PFSK-1 (cell line): ENCODE measurements around the gene OPCML.

Experiments
- FOXP2 ChIP-seq: optimal IDR thresholded peaks from 2 replicates; pipeline ENCODE3; 2011; ENCODE audit warnings: borderline replicate concordance, control low read depth, inconsistent platforms; ENCODE audit not compliant: insufficient read depth; ENCODE audit errors: extremely low read length, extremely low read depth
- POLR2AphosphoS5 ChIP-seq: IDR thresholded peaks from 2 replicates; pipeline ENCODE4 v1.6.1; 2012; ENCODE audit warnings: low read depth, mild to moderate bottlenecking, control low read depth, low read length, moderate library complexity
- SIN3A ChIP-seq: IDR thresholded peaks from 2 replicates; pipeline ENCODE4 v1.6.1; 2012; ENCODE audit warnings: mild to moderate bottlenecking, low read length, moderate library complexity, borderline replicate concordance; ENCODE audit not compliant: insufficient read depth
- TAF1 ChIP-seq: IDR thresholded peaks from 2 replicates; pipeline ENCODE4 v1.6.1; 2012; ENCODE audit warnings: low read length, control low read depth, borderline replicate concordance; ENCODE audit not compliant: insufficient read depth
- TF ChIP-seq, protein P1 (sequence below), 2 experiments: IDR thresholded peaks; 2 replicates each; pipeline versions ENCODE4 v1.6.1 to v1.8.0; 2011 to 2012; ENCODE audit warnings: low read depth in 2 of 2, low read length in 2 of 2, control low read depth in 1 of 2, inconsistent platforms in 1 of 2, mild to moderate bottlenecking in 1 of 2, moderate library complexity in 1 of 2; ENCODE audit not compliant: insufficient read depth in 1 of 2

OPCML gene

DNA sequence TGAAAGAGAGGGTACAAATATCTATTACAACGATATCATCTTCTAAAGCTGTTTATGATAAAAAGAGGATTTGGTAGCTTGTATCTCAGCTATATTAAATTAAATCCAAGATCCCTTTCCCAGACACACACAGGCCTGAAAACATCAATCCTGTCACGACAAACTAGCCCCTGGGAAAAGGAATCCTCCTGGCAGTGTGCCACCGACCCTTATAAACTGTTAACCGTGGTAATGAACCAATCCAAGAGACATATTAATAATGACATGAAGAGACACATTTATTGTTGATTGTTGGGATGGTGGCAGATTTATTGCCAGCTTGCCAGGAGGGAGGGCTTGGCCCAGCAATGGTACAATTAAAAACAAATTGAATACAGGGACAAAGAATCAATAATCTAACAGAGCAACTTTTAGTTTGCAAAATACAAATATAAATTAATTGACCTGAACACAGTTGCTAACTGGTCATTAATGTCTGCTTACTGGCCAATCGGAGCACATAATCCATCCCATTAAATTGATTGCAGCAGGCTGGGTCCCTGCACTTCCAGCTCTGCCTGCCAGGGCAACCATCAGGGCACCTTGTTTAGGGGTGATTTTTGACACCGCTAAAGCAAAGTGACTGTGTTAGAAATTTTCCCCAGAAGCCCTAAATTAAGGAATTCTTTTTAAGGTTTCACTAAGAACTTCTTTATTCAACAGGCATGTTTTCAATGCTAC, 887.6 kb downstream of the OPCML start:
- TF ChIP-seq TAF1: no peak
- TF ChIP-seq, protein P1, sequence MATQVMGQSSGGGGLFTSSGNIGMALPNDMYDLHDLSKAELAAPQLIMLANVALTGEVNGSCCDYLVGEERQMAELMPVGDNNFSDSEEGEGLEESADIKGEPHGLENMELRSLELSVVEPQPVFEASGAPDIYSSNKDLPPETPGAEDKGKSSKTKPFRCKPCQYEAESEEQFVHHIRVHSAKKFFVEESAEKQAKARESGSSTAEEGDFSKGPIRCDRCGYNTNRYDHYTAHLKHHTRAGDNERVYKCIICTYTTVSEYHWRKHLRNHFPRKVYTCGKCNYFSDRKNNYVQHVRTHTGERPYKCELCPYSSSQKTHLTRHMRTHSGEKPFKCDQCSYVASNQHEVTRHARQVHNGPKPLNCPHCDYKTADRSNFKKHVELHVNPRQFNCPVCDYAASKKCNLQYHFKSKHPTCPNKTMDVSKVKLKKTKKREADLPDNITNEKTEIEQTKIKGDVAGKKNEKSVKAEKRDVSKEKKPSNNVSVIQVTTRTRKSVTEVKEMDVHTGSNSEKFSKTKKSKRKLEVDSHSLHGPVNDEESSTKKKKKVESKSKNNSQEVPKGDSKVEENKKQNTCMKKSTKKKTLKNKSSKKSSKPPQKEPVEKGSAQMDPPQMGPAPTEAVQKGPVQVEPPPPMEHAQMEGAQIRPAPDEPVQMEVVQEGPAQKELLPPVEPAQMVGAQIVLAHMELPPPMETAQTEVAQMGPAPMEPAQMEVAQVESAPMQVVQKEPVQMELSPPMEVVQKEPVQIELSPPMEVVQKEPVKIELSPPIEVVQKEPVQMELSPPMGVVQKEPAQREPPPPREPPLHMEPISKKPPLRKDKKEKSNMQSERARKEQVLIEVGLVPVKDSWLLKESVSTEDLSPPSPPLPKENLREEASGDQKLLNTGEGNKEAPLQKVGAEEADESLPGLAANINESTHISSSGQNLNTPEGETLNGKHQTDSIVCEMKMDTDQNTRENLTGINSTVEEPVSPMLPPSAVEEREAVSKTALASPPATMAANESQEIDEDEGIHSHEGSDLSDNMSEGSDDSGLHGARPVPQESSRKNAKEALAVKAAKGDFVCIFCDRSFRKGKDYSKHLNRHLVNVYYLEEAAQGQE (IDR thresholded peaks at IDR 0.05; ENCODE audit: insufficient read depth in 1 of 2, low read depth in 2 of 2, low read length in 2 of 2): no peak
- no peak for TF ChIP-seq SIN3A
- TF ChIP-seq FOXP2: no peak
- TF ChIP-seq POLR2AphosphoS5: no peak

DNA sequence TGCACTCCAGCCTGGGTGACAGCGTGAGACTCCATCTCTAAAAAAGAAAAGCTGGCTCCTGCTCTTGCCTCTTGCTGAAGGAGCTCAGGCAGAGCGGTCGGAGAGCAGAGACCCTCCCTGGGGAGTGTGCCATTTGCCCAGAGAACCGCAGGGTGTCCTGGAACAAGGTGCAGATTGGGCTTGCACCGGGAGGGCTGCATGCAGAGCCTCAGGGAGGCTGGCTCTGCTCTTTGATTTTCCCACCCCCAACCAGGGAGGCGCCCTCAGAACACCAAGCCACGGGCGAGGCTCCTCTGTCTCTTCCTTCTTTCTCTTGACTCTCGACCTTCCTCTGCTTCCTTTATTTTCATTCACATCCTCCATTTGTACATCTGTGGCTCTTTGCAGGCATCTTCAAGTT, 889.1 kb downstream of the OPCML start:
- TF ChIP-seq TAF1 (no peak), POLR2AphosphoS5 (no peak), FOXP2 (no peak), SIN3A (no peak)
- TF ChIP-seq, protein P1 (IDR thresholded peaks at IDR 0.05; ENCODE audit: insufficient read depth in 1 of 2, low read depth in 2 of 2, low read length in 2 of 2): no peak

DNA sequence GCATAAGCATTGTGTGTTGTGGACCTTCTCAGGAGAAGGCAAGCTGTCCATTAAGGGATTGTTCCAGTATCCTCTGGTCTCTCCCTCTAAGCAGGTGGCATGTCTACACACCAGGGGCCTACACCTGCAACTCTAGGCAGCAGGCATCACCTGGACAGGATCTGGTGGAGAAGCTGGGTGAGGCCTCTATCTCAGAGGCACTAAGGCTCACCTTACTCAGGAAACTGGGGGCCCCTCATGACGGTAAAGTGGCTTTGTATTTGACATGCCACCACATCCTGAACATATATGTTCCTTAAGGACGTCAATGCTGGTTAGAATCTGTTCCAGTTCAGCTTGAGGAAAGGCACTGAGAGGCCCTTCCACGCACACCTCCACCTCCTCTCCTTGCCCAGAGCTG, 891.3 kb downstream of the OPCML start:
- no peak for TF ChIP-seq SIN3A
- TF ChIP-seq, protein P1 (IDR thresholded peaks at IDR 0.05; ENCODE audit: insufficient read depth in 1 of 2, low read depth in 2 of 2, low read length in 2 of 2): no peak
- TF ChIP-seq TAF1: no peak
- TF ChIP-seq FOXP2: no peak
- no peak for TF ChIP-seq POLR2AphosphoS5

DNA sequence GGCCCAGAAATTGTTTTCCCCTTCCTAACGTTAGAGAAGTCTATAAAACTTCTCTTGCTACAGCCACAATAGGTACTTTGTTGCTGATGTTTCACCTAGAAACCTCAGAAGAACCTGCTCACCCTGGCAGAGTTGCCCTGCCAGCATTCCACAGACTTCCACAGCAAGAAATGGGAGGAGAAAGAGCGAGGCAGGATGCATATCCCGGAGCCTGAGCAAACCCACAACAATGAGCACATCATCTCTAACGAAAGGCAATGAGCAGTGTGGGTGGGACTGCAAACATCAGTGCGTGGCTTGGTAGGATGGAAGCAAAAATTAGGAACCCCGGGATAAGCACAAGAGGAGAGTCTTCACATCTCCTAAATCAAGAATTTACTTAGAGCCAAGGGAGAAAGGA, 892.3 kb downstream of the OPCML start:
- TF ChIP-seq FOXP2 (no peak), POLR2AphosphoS5 (no peak), SIN3A (no peak), TAF1 (no peak)
- TF ChIP-seq, protein P1 (IDR thresholded peaks at IDR 0.05; ENCODE audit: insufficient read depth in 1 of 2, low read depth in 2 of 2, low read length in 2 of 2): no peak

DNA sequence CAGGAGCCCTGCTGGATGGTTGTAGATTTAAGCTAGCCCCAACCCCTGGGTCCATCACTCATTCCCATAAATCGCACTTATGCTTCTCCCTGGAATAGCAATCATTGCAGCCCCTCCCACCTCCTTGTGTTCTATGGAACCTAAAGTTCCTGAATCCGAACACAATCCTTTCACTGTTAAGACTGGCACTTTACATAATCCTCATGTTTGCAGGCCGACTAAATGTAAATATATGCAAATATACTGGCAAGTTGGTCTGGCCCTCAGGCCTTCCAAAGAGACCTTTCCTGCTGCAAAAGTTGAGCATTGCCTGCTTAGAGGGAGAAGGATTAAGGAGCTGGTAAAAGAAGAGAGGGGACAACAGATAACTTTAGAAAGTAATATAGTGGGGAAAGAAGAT, 892.9 kb downstream of the OPCML start:
- TF ChIP-seq SIN3A (no peak), FOXP2 (no peak), TAF1 (no peak), POLR2AphosphoS5 (no peak)
- TF ChIP-seq, protein P1 (IDR thresholded peaks at IDR 0.05; ENCODE audit: insufficient read depth in 1 of 2, low read depth in 2 of 2, low read length in 2 of 2): no peak
